Measurements from ENCODE around the gene SIRPB2. TPM values are rescaled to one million over a fixed set of nuclear protein-coding genes. Genes with fewer than 3 reads are reported as not detected.

SIRPB2 gene
- total and polyA plus RNA-seq, 4 donors: 0.99 to 4.4 (median 2.2) TPM

DNA sequence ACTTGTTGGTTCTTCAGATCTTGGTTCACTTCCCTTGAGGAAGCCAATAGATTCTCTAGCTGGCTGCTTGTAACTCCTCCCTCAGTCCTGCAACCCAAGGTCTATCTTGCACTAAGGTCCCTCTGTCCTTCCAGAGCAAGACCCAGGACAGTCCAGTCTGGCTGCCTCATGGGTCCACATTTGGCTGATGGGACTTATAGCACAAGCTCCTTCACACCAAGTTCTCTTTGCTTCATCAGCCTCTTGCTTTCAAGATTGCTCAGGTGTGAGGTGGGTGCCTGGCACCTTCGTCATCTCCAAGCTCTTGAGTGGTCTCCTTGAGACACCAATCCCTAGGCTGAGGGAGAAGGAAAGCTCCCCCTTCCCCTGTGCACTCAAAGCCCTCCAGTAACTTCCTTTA lies 52.9 kb downstream of the SIRPB2 start:
- TF ChIP-seq HNF4G (IDR thresholded peaks at IDR 0.05): no peak
- no peak for TF ChIP-seq GABPA (IDR thresholded peaks at IDR 0.05 in 1 of 2, conservative IDR thresholded peaks at IDR 0.05 in 1 of 2)
- no peak for TF ChIP-seq TAF1 (conservative IDR thresholded peaks at IDR 0.05)
- TF ChIP-seq, protein P1, sequence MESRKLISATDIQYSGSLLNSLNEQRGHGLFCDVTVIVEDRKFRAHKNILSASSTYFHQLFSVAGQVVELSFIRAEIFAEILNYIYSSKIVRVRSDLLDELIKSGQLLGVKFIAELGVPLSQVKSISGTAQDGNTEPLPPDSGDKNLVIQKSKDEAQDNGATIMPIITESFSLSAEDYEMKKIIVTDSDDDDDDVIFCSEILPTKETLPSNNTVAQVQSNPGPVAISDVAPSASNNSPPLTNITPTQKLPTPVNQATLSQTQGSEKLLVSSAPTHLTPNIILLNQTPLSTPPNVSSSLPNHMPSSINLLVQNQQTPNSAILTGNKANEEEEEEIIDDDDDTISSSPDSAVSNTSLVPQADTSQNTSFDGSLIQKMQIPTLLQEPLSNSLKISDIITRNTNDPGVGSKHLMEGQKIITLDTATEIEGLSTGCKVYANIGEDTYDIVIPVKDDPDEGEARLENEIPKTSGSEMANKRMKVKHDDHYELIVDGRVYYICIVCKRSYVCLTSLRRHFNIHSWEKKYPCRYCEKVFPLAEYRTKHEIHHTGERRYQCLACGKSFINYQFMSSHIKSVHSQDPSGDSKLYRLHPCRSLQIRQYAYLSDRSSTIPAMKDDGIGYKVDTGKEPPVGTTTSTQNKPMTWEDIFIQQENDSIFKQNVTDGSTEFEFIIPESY (IDR thresholded peaks at IDR 0.05): no peak
- TF ChIP-seq NR2F2 (IDR thresholded peaks at IDR 0.05): no peak
- TF ChIP-seq FOXA2 (IDR thresholded peaks at IDR 0.05): no peak
- TF ChIP-seq JUND (IDR thresholded peaks at IDR 0.05): no peak
- no peak for TF ChIP-seq RAD21 (IDR thresholded peaks at IDR 0.05)
- TF ChIP-seq, protein P2, sequence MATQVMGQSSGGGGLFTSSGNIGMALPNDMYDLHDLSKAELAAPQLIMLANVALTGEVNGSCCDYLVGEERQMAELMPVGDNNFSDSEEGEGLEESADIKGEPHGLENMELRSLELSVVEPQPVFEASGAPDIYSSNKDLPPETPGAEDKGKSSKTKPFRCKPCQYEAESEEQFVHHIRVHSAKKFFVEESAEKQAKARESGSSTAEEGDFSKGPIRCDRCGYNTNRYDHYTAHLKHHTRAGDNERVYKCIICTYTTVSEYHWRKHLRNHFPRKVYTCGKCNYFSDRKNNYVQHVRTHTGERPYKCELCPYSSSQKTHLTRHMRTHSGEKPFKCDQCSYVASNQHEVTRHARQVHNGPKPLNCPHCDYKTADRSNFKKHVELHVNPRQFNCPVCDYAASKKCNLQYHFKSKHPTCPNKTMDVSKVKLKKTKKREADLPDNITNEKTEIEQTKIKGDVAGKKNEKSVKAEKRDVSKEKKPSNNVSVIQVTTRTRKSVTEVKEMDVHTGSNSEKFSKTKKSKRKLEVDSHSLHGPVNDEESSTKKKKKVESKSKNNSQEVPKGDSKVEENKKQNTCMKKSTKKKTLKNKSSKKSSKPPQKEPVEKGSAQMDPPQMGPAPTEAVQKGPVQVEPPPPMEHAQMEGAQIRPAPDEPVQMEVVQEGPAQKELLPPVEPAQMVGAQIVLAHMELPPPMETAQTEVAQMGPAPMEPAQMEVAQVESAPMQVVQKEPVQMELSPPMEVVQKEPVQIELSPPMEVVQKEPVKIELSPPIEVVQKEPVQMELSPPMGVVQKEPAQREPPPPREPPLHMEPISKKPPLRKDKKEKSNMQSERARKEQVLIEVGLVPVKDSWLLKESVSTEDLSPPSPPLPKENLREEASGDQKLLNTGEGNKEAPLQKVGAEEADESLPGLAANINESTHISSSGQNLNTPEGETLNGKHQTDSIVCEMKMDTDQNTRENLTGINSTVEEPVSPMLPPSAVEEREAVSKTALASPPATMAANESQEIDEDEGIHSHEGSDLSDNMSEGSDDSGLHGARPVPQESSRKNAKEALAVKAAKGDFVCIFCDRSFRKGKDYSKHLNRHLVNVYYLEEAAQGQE (IDR thresholded peaks at IDR 0.05): no peak
- no peak for TF ChIP-seq SP1 (IDR thresholded peaks at IDR 0.05)
- H3K4me3 ChIP-seq (ENCODE audit: low read depth in 1 of 3, low read length in 3 of 3): no peak overlapping the region
- 2% methylated on average over 1 of the region's 1 CpG for WGBS
- no peak overlapping the region for H3K27ac ChIP-seq (ENCODE audit: low read depth in 1 of 2, low read length in 2 of 2)
- no peaks in the 10 kb centered on the region for H3K9me3 ChIP-seq (ENCODE audit: control insufficient read depth in 4 of 4, low read length in 3 of 4)
- no peak overlapping the region for H3K9ac ChIP-seq (ENCODE audit: low read depth in 1 of 2, low read length in 2 of 2)
- H3K4me1 ChIP-seq (ENCODE audit: control insufficient read depth in 4 of 4, insufficient read depth in 4 of 4, low read length in 3 of 4): no peaks in the 10 kb centered on the region
- peaks cover 2 to 27% (median 14%) of the 10 kb centered on the region in 4 donors for H3K36me3 ChIP-seq (ENCODE audit: control insufficient read depth in 4 of 4, insufficient read depth in 3 of 4, low read depth in 1 of 4, low read length in 3 of 4)
- no peaks in the 10 kb centered on the region for H3K27me3 ChIP-seq (ENCODE audit: control insufficient read depth in 4 of 4, insufficient read depth in 4 of 4, low read length in 3 of 4)
- no peak for DNase-seq (ENCODE audit: low spot score)

DNA sequence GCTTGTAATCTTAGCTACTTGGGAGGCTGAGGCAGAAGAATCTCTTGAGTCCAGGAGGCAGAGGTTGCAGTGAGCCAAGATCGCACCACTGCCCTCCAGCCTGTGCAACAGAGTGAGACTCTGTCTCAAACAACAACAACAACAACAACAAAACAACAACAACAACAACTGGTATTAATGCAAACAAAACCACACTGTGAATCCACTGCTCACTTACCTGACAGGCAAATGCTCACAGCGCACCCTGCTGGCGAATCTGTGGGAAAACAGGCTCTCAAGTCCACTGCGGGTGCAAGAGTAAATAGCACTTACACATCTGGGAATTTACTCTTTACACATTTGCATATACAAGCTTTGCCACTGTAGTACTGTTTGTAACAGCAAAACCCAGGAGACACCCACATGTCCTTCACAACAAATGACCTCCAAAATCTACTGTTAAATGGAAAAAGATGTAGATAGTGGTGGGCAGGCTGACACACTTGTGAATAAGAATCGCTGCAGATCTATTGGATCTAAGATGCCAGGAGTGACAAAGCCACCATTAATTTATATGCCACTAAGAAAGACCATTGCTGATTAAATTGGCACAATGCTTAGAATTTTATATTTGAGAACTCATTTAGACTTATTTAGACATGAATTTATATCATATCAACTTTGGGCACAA lies 53.9 kb downstream of the SIRPB2 start:
- Histone ChIP-seq H3K27me3 (ENCODE audit: control insufficient read depth in 4 of 4, insufficient read depth in 4 of 4, low read length in 3 of 4) (no peaks in the 10 kb centered on the region), H3K36me3 (ENCODE audit: control insufficient read depth in 4 of 4, insufficient read depth in 3 of 4, low read depth in 1 of 4, low read length in 3 of 4) (peaks cover under 1 to 18% (median 5%) of the 10 kb centered on the region in 4 donors), H3K4me3 (ENCODE audit: low read depth in 1 of 3, low read length in 3 of 3) (no peak overlapping the region), H3K9ac (ENCODE audit: low read depth in 1 of 2, low read length in 2 of 2) (no peak overlapping the region), H3K4me1 (ENCODE audit: control insufficient read depth in 4 of 4, insufficient read depth in 4 of 4, low read length in 3 of 4) (no peaks in the 10 kb centered on the region), H3K9me3 (ENCODE audit: control insufficient read depth in 4 of 4, low read length in 3 of 4) (no peaks in the 10 kb centered on the region), H3K27ac (ENCODE audit: low read depth in 1 of 2, low read length in 2 of 2) (no peak overlapping the region)
- WGBS: 29% methylated on average over 5 of the region's 5 CpGs
- TF ChIP-seq, protein P3, sequence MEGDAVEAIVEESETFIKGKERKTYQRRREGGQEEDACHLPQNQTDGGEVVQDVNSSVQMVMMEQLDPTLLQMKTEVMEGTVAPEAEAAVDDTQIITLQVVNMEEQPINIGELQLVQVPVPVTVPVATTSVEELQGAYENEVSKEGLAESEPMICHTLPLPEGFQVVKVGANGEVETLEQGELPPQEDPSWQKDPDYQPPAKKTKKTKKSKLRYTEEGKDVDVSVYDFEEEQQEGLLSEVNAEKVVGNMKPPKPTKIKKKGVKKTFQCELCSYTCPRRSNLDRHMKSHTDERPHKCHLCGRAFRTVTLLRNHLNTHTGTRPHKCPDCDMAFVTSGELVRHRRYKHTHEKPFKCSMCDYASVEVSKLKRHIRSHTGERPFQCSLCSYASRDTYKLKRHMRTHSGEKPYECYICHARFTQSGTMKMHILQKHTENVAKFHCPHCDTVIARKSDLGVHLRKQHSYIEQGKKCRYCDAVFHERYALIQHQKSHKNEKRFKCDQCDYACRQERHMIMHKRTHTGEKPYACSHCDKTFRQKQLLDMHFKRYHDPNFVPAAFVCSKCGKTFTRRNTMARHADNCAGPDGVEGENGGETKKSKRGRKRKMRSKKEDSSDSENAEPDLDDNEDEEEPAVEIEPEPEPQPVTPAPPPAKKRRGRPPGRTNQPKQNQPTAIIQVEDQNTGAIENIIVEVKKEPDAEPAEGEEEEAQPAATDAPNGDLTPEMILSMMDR (IDR thresholded peaks at IDR 0.05; ENCODE audit: low read depth, low read length, missing input control): peak; percentile 86
- TF ChIP-seq RAD21 (IDR thresholded peaks at IDR 0.05) (peak; percentile 97 to 98), FOXA1 (IDR thresholded peaks at IDR 0.05) (no peak), RXRA (IDR thresholded peaks at IDR 0.05) (no peak), HNF4A (conservative IDR thresholded peaks at IDR 0.05) (peak in 1 of 2 donors; percentile 18)
- TF ChIP-seq, protein P2 (IDR thresholded peaks at IDR 0.05): no peak
- TF ChIP-seq, protein P4, sequence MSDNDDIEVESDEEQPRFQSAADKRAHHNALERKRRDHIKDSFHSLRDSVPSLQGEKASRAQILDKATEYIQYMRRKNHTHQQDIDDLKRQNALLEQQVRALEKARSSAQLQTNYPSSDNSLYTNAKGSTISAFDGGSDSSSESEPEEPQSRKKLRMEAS (IDR thresholded peaks at IDR 0.05): no peak
- DNase-seq (ENCODE audit: low spot score): peak; percentile 80
